ENCODE data around the gene SULF2.

SULF2 gene

GRCh38 chr20:47623206-47623605, 162.1 kb downstream of the SULF2 start:
- no peak overlapping the region for H3K27ac ChIP-seq
- TF ChIP-seq ZFX (IDR thresholded peaks at IDR 0.05), result no peak
- no peak; the same call in 1 of the 2 replicates for TF ChIP-seq CTCF (conservative IDR thresholded peaks at IDR 0.05)

GRCh38 chr20:47622118-47622665, 163.1 kb downstream of the SULF2 start:
- H3K27ac ChIP-seq, result no peak overlapping the region
- TF ChIP-seq CTCF (conservative IDR thresholded peaks at IDR 0.05) (no peak), ZFX (IDR thresholded peaks at IDR 0.05) (no peak)

GRCh38 chr20:47620808-47621805, 164.2 kb downstream of the SULF2 start:
- TF ChIP-seq CTCF (conservative IDR thresholded peaks at IDR 0.05) (peak; percentile 96), ZFX (IDR thresholded peaks at IDR 0.05) (no peak)
- no peak overlapping the region for H3K27ac ChIP-seq

GRCh38 chr20:47618479-47618878, 166.8 kb downstream of the SULF2 start:
- TF ChIP-seq ZFX (IDR thresholded peaks at IDR 0.05) (no peak), CTCF (conservative IDR thresholded peaks at IDR 0.05) (no peak)
- no peak overlapping the region for H3K27ac ChIP-seq

GRCh38 chr20:47614703-47615309, 170.5 kb downstream of the SULF2 start:
- TF ChIP-seq CTCF (conservative IDR thresholded peaks at IDR 0.05) (no peak), ZFX (IDR thresholded peaks at IDR 0.05) (no peak)
- no peak overlapping the region for H3K27ac ChIP-seq

- H3K27ac ChIP-seq, result no peak overlapping the region
- no peak for TF ChIP-seq CTCF (conservative IDR thresholded peaks at IDR 0.05)
- no peak for TF ChIP-seq ZFX (IDR thresholded peaks at IDR 0.05)
Measured at GRCh38 chr20:47612670-47613069, 172.6 kb downstream of the SULF2 start.

GRCh38 chr20:47611785-47612184, 173.5 kb downstream of the SULF2 start:
- no peak overlapping the region for H3K27ac ChIP-seq
- TF ChIP-seq ZFX (IDR thresholded peaks at IDR 0.05) (no peak), CTCF (conservative IDR thresholded peaks at IDR 0.05) (no peak)
